ENCODE measurements around the gene LCMT1.
"Not testable (repeated sequence)": the region's sequence is repeated elsewhere in the genome, so short reads cannot be mapped to it uniquely, and the experiment has no call there.

LCMT1 gene

DNA sequence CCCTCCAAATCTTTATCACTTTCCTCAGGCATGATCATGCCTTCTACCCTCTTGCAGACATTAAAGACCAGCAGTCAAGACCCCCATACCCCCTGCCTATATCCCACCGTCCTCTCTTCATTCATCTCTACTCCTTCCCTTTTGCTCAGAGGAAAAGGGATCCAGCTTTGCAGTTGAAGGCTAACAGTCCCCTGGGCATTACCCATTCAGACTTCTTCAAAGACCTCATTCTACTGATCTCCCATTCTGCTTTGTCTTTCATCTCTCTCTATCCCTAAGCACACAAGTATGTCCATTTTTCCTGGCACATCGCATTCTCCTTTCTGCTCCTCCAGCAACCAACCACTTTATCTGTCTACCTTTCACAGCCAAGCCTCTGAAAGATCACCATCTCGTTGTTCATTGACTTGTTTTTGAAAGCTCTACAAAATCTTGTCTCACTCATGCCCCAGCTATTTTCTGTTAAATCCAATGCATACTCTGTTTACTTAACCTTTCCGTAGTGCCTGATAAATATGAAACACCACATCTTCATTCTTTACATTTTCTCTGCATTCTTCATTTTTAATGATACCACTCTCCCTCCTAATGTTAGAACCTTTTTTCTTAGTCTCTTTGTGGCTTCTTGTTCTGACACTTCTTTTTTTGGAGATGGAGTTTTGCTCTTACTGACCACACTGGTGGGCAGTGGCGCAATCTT is 14.1 kb upstream of the LCMT1 start:
- DNase-seq, result no peak

- DNase-seq, result no peak
Observed at GRCh38 chr16:25100511-25100910, 11.0 kb upstream of the LCMT1 start.

GRCh38 chr16:25106567-25107465 is 4.7 kb upstream of the LCMT1 start:
- DNase-seq, result peak; percentile 85

- DNase-seq, result no peak
Observed at GRCh38 chr16:25107466-25107792, 4.1 kb upstream of the LCMT1 start.

DNA sequence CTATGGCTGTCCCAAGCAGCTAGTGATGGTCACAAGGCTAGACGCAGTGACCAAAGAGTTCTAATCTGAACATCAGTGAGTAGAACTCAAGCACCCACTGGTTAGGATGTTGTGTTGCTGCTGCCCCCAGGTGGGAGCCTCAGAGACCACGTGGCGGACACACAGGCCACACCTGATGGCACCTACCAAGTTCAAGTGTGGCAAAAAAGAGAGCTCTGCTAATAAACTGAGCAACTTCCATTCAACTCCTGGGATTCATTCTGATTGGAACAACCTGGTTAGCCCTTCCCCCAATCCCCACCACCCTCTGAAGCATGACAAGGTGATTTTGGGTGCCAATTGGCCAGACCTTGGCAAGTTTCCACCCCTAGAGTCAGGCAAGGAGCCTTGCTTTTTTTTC is 3.5 kb upstream of the LCMT1 start:
- no peak for DNase-seq

DNA sequence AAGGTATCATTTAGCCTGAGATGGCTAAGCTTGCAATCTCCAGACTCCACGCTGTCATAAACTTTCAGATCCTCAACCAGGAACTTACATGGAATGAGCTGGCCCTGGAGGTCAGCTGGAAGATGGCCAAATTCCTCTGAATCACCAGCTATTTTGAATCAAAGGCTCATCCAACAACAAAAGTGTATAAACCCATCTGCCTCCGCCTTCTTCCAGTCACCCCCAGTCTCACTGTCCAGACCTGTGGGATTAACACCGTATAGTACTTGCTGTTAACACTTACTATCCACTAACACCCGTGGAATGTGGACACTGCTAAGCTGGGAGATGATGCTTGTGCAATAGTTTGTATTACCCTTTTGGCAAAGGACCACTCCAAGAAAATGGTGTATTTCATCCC is 1.9 kb upstream of the LCMT1 start:
- peak; percentile 68 for DNase-seq

- DNase-seq, result no peak
Observed at GRCh38 chr16:25110387-25110947, 1.1 kb upstream of the LCMT1 start.

DNA sequence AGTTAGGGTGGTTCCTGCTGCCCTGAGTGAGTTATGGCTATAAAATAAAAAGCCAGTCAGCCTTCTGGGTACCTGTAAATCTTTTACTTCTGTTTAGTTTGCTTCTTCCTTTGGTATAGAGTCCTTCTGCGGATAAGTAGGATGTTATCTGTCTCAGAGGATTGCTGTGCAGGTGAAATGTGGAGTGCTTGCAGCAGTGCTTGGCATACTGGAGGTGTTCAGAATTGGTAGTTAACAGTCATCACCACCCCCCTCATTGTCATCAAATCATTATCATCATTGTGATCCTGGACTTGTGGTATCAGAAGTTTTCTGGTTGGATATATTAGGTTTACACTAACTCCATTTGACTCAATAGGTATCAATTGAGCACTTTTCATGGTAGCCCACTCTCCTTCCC is 2.6 kb downstream of the LCMT1 start:
- DNase-seq, result no peak

- no peak for DNase-seq
Observed at GRCh38 chr16:25118851-25119578, 7.5 kb downstream of the LCMT1 start.

- DNase-seq, result no peak
Observed at GRCh38 chr16:25121824-25122600, 10.5 kb downstream of the LCMT1 start.

GRCh38 chr16:25124503-25124902 is 13.0 kb downstream of the LCMT1 start:
- DNase-seq, result no peak

- DNase-seq, result not testable (repeated sequence)
Observed at GRCh38 chr16:25126086-25126666, 14.6 kb downstream of the LCMT1 start.

GRCh38 chr16:25126820-25127232 is 15.3 kb downstream of the LCMT1 start:
- DNase-seq, result peak; percentile 22

- not testable (repeated sequence) for DNase-seq
Observed at GRCh38 chr16:25132751-25133150, 21.2 kb downstream of the LCMT1 start.

DNA sequence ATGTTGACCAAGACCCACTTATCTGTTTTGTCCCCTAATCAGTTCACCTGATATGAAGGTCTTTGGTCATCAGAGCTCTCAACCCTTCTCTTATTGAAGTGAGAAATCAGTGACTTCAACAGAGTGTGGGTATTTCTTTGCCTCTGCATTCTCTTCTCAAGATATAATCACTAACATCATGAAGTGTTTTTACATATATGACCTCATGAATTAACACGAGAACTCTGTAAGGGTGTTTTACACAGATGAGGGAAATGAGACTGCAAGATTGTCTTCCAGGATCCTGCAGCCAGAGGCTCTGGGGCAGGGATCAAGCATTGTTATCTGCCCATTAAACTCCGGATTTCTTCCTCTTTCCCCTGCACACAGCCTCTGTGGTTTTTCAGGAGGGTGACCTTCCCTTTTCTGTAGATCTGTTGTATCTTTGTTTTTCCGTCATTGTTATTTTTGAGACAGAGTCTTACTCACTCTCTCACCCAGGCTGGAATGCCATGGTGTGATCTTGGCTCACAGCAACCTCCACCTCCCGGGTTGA is 22.7 kb downstream of the LCMT1 start:
- DNase-seq, result no peak

DNA sequence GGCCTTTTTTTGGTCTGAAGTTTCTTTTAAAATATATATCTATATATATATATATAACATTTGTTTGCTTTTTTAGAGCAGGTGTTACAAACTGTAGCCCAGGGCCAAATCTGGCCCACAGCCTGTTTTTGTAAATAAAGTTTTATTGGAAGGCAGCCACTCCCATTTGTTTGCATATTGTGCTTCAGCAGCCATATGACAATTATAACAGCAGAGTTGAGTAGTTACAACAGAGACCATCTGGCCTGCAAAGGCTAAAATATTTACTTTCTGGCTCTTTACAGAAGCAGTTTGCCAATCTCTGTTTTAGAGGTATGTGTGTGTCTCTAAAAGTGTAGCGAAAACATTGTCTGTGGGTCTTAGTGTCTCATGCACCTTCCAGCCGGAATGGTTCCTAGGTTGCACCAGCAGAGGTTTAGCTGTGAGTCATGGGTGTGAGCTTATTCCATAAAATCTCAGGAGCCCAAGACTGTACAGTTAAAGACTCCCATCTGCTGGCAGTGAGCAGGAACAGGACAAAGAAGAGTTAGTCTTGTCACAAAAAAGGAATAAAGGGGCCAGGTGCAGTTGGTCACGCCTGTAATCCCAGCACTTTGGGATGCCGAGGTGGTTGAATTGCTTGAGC is 23.8 kb downstream of the LCMT1 start:
- no peak for DNase-seq

DNA sequence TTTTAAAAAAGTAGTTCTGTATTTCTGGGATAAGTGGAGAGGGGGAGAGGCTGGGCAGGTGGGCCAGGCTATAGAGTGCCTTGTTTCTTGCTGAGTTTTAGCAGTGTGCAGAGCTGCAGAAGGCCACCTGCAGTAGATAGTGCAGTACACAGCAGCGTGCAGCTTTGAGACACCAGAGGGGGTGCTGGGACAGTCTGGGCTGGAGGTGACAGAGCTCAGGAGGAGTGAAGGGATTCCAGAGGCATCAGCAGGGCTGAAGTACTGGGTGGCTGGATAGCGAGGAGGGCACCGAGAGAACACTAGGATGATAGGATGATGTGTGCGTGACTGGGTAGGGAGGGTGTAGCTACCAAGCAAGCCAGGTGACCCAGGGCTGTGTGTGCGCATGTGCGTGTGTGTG is 26.6 kb downstream of the LCMT1 start:
- DNase-seq, result no peak

DNA sequence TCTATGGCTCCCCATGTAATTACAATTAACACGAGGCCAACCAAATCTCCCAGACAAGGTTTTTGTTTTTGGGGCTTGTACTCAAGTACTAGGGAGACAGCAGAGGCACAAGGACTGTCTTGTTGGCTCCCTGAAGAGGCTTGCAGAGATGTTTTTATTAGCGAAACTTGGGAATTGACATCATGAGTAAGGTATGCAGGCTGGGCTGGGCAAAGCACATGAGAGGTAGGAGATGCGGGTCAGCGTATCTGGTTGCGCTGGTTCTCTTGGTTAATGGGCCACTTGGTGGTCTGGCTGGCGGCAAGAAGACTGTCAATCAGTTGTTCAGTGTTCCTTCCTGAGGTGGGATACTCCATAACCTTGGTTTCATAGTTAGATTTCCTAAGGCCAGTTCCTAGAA is 28.9 kb downstream of the LCMT1 start:
- DNase-seq, result no peak

GRCh38 chr16:25141648-25142047 is 30.1 kb downstream of the LCMT1 start:
- DNase-seq, result no peak

DNA sequence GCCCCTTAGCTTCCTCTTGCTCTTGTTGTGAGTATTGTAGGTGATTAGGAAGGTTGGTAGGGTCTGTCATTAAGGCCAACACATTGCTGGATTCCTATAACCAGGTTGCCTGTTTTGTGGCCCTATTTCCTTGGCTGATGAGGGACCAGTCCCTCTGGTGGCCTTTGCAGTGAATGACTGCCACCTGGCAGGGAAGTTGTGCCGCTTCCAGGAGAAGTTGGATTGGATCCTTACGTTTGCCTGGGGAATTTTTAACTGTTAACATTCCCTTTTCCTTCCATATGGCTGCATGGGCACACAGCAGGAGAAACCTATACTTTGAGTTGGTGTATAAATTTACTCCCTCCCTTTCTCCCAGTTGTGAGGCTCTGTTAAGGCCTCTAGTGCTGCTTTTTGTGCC is 32.4 kb downstream of the LCMT1 start:
- DNase-seq, result no peak

DNA sequence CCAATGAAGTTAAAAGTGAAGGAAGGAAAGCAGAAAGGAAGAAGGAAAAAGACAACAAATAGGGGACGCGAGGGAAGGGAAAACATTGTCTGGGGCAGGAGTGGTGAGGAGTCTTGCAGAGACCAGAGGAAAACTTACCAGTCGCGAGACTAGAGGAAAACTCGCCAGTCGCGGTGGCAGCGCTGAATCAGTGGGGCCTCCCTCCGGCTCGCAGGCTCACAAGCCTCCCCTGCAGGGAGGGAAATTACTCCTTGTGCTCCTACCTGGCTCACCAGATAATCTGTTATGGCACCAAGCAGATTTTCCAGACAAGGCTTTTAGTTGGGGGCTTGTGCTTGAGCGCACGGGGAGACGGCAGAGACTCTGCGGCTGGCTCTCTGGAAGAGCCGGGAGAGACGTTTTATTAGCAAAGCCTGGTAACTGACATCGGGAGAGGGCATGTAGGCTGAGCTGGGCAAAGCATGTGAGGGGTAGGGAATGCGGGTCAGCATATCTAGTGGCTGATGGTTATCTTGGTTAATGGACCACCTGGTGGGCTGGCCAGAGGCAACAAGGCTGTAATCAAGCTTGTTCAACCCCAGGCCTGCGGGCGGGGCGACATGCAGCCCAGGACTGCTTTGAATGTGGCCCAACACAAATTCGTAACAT is 37.1 kb downstream of the LCMT1 start:
- DNase-seq, result no peak
